SH-SY5Y (cell line): Measurements from ENCODE around the gene PUS7L.

Experiments used
- GATA2 ChIP-seq: IDR thresholded peaks from 2 replicates; pipeline ENCODE4 v1.6.1; 2011; ENCODE audit warnings: mild to moderate bottlenecking, low read depth, low read length
- GATA3 ChIP-seq: IDR thresholded peaks from 2 replicates; pipeline ENCODE4 v1.6.1; 2011; ENCODE audit warnings: low read depth, mild to moderate bottlenecking, low read length, moderate library complexity

The PUS7L gene

GRCh38 chr12:43758728-43759563, at the start of gene PUS7L, which contains the start of gene IRAK4:
TSS of gene PUS7L (minus strand) at chr12:43758790. CDS start at chr12:43755245, 3,545 bp downstream.
TSS of gene IRAK4 (plus strand) at chr12:43758951. CDS start at chr12:43768112, 9,161 bp downstream.
- TF ChIP-seq GATA2 (no peak), GATA3 (no peak)

GRCh38 chr12:43807386-43807785, 48.8 kb upstream of the PUS7L start:
- TF ChIP-seq GATA2: no peak
- TF ChIP-seq GATA3: no peak

- TF ChIP-seq GATA2: no peak
- no peak for TF ChIP-seq GATA3
Measured at GRCh38 chr12:43806737-43807072, 48.1 kb upstream of the PUS7L start.

- TF ChIP-seq GATA3 (no peak), GATA2 (no peak)
Measured at GRCh38 chr12:43805860-43806736, 47.5 kb upstream of the PUS7L start, which contains the start of gene TWF1. TSS of gene TWF1 (minus strand) at chr12:43806317. CDS start at chr12:43806245, 72 bp downstream.

- TF ChIP-seq GATA2: no peak
- TF ChIP-seq GATA3: no peak
Measured at GRCh38 chr12:43805149-43805859, 46.7 kb upstream of the PUS7L start.

- no peak for TF ChIP-seq GATA2
- TF ChIP-seq GATA3: no peak
Measured at GRCh38 chr12:43797561-43798217, 39.1 kb upstream of the PUS7L start.

GRCh38 chr12:43795716-43796280, 37.2 kb upstream of the PUS7L start:
- no peak for TF ChIP-seq GATA3
- TF ChIP-seq GATA2: no peak

GRCh38 chr12:43789941-43790340, 31.4 kb upstream of the PUS7L start:
- TF ChIP-seq GATA2 (no peak), GATA3 (no peak)

GRCh38 chr12:43786899-43787693, 28.5 kb upstream of the PUS7L start:
- TF ChIP-seq GATA3: no peak
- TF ChIP-seq GATA2: no peak

- no peak for TF ChIP-seq GATA3
- no peak for TF ChIP-seq GATA2
Measured at GRCh38 chr12:43776498-43776897, 17.9 kb upstream of the PUS7L start.

- TF ChIP-seq GATA3 (no peak), GATA2 (no peak)
Measured at GRCh38 chr12:43766291-43766690, 7.7 kb upstream of the PUS7L start.

- TF ChIP-seq GATA2 (no peak), GATA3 (no peak)
Measured at GRCh38 chr12:43764528-43764927, 5.9 kb upstream of the PUS7L start.
